Tracheal epithelial cell (primary cell): ENCODE measurements around the gene REXO1. TPM values are rescaled to one million over a fixed set of nuclear protein-coding genes. Genes with fewer than 3 reads are reported as not detected.

ENCODE experiments used
- total RNA-seq: library from RNA; depleted of rRNA; stranded (reverse); fragments of >200 nt; gene quantifications from 2 replicates; pipeline ENCODE4 v1.2.1, GENCODE V29; 2014

Gene REXO1
- 9.9 and 13.9 TPM in 2 replicates for total RNA-seq

GRCh38 chr19:1848399-1849131, at the start of gene REXO1:
TSS of gene REXO1 (minus strand) at chr19:1848483. CDS start at chr19:1848358, 125 bp downstream.

GRCh38 chr19:1885398-1886119, 37.3 kb upstream of the REXO1 start, which contains the start of gene ABHD17A:
TSS of gene ABHD17A (minus strand) at chr19:1885496. CDS start at chr19:1881566, 3,930 bp downstream.

GRCh38 chr19:1863328-1863637, 15.0 kb upstream of the REXO1 start, which contains the start of gene KLF16:
TSS of gene KLF16 (minus strand) at chr19:1863579. CDS start at chr19:1863497, 82 bp downstream.

GRCh38 chr19:1811942-1812425, 36.3 kb downstream of the REXO1 start, which contains the start of gene ATP8B3:
TSS of gene ATP8B3 (minus strand) at chr19:1812276. CDS start at chr19:1811736, 540 bp downstream.

Other genes starting within 250 kb of the REXO1 start
- gene UQCR11, start 243.0 kb downstream of the REXO1 start, total RNA-seq: 75.7 and 76.4 TPM in 2 replicates
- gene TCF3, start 195.9 kb downstream of the REXO1 start, total RNA-seq: 114 and 129 TPM in 2 replicates
- under 0.01 TPM in 1 of 2 replicates, not detected in the other for gene ONECUT3, start 95.0 kb downstream of the REXO1 start, total RNA-seq
- 1.2 TPM in 1 of 2 replicates, not detected in the other for gene ATP8B3, start 36.2 kb downstream of the REXO1 start, total RNA-seq
- 9.8 and 13.7 TPM in 2 replicates for gene KLF16, start 15.1 kb upstream of the REXO1 start, total RNA-seq
- gene ABHD17A, start 37.0 kb upstream of the REXO1 start, total RNA-seq: 68.6 and 68.9 TPM in 2 replicates
- 0.64 and 2.9 TPM in 2 replicates for gene ADAT3, start 56.9 kb upstream of the REXO1 start, total RNA-seq
- 22.6 and 25.5 TPM in 2 replicates for gene SCAMP4, start 56.9 kb upstream of the REXO1 start, total RNA-seq
- gene CSNK1G2, start 92.7 kb upstream of the REXO1 start, total RNA-seq: 77.2 and 93.3 TPM in 2 replicates
- 48.4 and 54.5 TPM in 2 replicates for gene BTBD2, start 167.2 kb upstream of the REXO1 start, total RNA-seq
- 507 and 547 TPM in 2 replicates for gene MKNK2, start 202.8 kb upstream of the REXO1 start, total RNA-seq
- 37.3 and 39.3 TPM in 2 replicates for gene MOB3A, start 247.8 kb upstream of the REXO1 start, total RNA-seq
- gene IZUMO4, start 248.4 kb upstream of the REXO1 start, total RNA-seq: 2.6 and 4.6 TPM in 2 replicates